Endothelial cell (in vitro differentiated cells): ENCODE measurements around the gene MAD2L1BP. TPM values are rescaled to one million over a fixed set of nuclear protein-coding genes. Genes with fewer than 3 reads are reported as not detected.

ENCODE experiments used
- DNase-seq: peaks from one replicate; pipeline ENCODE4 v3.0.0; 2021; ENCODE audit warnings: low spot score
- H3K27ac Mint-ChIP-seq: one replicate; pipeline ENCODE4 v1.8.0; 2021; ENCODE audit warnings: mixed read lengths, inconsistent platforms; ENCODE audit not compliant: unreplicated experiment
- H3K27me3 Mint-ChIP-seq: one replicate; pipeline ENCODE4 v1.8.0; 2021; ENCODE audit warnings: mild to moderate bottlenecking, moderate library complexity, mixed read lengths, inconsistent platforms; ENCODE audit not compliant: unreplicated experiment
- H3K36me3 Mint-ChIP-seq: one replicate; pipeline ENCODE4 v1.8.0; 2021; ENCODE audit warnings: mild to moderate bottlenecking, low read depth, mixed read lengths, inconsistent platforms; ENCODE audit not compliant: unreplicated experiment
- H3K4me1 Mint-ChIP-seq: one replicate; pipeline ENCODE4 v1.8.0; 2021; ENCODE audit warnings: mild to moderate bottlenecking, mixed read lengths, inconsistent platforms; ENCODE audit not compliant: unreplicated experiment
- H3K4me3 Mint-ChIP-seq: one replicate; pipeline ENCODE4 v1.8.0; 2021; ENCODE audit warnings: mild to moderate bottlenecking, mixed read lengths, inconsistent platforms; ENCODE audit not compliant: unreplicated experiment
- H3K9me3 Mint-ChIP-seq: one replicate; pipeline ENCODE4 v1.8.0; 2021; ENCODE audit warnings: mixed read lengths, inconsistent platforms; ENCODE audit not compliant: unreplicated experiment
- total RNA-seq: library from RNA; stranded (reverse); fragmentation: NEBNext Ultra II Directional; extraction: Animal tissue kit (Norgen Biotek cat#: 25700); gene quantifications from one replicate; pipeline ENCODE4 v1.2.1, GENCODE V29; 2021; ENCODE audit not compliant: unreplicated experiment
- TF ChIP-seq, protein P1 (sequence below): fragments of 200-600 bp; sonication (generic); IDR thresholded peaks from one replicate; pipeline ENCODE4 v1.5.0; 2021; ENCODE audit warnings: antibody characterized with exemption; ENCODE audit not compliant: unreplicated experiment

MAD2L1BP gene
- total RNA-seq, 1 donor from 2014 or later = 26.8 TPM

DNA sequence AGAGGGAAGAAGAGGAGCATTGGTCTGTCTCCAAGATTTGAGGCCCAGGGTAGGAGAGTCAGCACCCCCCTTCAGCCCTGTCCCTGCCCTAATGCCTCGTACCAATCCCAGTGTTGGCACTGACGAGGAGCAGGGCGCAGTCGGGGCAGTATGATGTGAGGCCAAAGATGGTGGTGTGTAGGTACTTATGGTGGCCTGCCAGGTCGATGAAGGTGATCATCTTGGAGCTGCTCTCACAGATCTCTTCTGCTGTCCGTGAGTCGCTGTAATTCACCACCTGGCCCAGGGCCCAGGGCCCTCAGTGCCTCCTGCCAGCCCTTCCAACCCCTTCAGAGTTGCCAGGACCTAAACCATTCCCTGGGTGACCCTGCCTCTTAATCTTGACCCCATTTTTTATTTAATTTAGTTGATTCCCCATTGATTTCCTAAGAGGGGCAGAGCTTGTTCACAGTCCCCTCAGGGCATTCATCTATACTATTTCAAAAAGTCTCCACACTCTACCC, 10.8 kb upstream of the MAD2L1BP start:
- no peaks in the 10 kb centered on the region for H3K9me3 Mint-ChIP-seq
- TF ChIP-seq, protein P1, sequence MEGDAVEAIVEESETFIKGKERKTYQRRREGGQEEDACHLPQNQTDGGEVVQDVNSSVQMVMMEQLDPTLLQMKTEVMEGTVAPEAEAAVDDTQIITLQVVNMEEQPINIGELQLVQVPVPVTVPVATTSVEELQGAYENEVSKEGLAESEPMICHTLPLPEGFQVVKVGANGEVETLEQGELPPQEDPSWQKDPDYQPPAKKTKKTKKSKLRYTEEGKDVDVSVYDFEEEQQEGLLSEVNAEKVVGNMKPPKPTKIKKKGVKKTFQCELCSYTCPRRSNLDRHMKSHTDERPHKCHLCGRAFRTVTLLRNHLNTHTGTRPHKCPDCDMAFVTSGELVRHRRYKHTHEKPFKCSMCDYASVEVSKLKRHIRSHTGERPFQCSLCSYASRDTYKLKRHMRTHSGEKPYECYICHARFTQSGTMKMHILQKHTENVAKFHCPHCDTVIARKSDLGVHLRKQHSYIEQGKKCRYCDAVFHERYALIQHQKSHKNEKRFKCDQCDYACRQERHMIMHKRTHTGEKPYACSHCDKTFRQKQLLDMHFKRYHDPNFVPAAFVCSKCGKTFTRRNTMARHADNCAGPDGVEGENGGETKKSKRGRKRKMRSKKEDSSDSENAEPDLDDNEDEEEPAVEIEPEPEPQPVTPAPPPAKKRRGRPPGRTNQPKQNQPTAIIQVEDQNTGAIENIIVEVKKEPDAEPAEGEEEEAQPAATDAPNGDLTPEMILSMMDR = no peak
- peaks cover 45% of the 10 kb centered on the region for H3K4me1 Mint-ChIP-seq
- H3K27ac Mint-ChIP-seq = no peak overlapping the region
- H3K4me3 Mint-ChIP-seq = no peak overlapping the region
- peaks cover 50% of the 10 kb centered on the region for H3K36me3 Mint-ChIP-seq
- peaks cover 10% of the 10 kb centered on the region for H3K27me3 Mint-ChIP-seq
- no peak for DNase-seq

DNA sequence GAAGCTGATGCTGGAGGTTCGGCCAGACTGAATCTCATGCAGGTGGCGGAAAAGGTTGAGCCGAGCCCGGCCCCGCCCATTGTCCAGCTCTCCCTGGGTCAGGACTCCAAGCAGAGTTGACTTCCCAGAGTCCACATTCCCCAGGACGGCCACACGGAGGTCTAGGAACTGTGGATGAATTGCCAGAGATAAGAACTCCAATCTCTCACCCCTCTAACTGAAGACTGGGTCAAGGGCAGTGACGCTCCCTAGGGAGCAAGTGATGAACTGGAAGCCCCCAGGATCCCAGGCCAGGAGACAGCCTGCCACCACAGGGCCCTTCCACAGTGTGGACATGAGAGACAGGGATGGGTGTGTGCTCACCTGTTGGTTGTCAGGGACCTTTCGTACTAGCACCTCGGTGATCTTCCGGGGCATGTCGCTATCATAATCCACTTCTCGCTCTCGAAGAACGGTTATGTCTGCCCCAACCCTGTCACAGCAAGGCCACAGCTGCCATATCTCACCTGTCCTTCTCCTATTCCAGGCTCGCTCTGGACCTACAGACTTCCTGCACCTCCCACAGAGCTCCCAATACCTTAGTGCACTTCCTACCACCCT, 10.1 kb upstream of the MAD2L1BP start:
- H3K4me3 Mint-ChIP-seq = no peak overlapping the region
- peaks cover 49% of the 10 kb centered on the region for H3K36me3 Mint-ChIP-seq
- H3K27me3 Mint-ChIP-seq = peaks cover 16% of the 10 kb centered on the region
- H3K27ac Mint-ChIP-seq = peak overlapping the region; percentile 48
- TF ChIP-seq, protein P1 = no peak
- H3K9me3 Mint-ChIP-seq = no peaks in the 10 kb centered on the region
- DNase-seq = no peak
- peaks cover 44% of the 10 kb centered on the region for H3K4me1 Mint-ChIP-seq

DNA sequence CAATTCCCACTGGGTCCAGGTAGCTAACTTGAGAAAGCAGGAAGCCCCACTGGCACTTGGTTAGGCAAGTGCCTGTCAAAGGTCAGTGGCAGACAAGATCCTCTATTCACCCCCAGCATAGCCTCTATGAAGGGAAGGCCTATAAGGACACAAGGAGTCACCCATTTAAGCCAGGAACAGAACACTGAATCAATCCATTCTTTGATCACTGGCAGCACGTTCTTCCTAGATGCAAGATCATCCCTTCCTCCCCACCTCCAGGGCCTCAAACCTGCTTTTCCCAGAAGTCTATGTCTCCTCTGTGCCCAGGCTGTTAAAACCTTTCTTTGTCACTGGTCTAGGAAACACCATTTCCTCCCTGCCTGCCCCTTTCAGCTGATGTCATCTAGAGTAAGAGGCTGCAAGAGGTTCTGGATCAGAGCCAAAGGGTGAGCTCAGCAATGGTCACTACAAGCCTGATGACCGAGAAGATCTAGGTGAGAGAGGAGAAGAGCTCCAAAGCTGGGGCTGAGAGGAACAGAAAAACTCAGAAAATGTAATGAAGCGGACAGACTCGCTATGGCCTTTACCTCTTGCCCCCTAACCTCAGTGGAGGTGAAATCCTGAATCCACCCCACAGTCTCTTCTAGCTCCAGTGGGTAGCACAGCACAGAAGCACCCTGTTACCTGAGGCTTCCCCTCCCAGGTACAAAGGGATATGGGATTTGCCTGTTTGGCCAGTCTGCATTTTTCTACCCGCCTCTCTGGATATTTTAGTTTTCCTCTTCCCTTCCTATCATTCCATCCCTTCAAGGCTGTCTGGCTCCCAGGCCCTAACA, 8.4 kb upstream of the MAD2L1BP start:
- Mint-ChIP-seq H3K27ac (peak overlapping the region; percentile 98), H3K4me3 (peak overlapping the region; percentile 98), H3K36me3 (peaks cover 36% of the 10 kb centered on the region), H3K9me3 (no peaks in the 10 kb centered on the region), H3K4me1 (peaks cover 32% of the 10 kb centered on the region), H3K27me3 (peaks cover 17% of the 10 kb centered on the region)
- TF ChIP-seq, protein P1 = no peak
- peak; percentile 35 for DNase-seq

DNA sequence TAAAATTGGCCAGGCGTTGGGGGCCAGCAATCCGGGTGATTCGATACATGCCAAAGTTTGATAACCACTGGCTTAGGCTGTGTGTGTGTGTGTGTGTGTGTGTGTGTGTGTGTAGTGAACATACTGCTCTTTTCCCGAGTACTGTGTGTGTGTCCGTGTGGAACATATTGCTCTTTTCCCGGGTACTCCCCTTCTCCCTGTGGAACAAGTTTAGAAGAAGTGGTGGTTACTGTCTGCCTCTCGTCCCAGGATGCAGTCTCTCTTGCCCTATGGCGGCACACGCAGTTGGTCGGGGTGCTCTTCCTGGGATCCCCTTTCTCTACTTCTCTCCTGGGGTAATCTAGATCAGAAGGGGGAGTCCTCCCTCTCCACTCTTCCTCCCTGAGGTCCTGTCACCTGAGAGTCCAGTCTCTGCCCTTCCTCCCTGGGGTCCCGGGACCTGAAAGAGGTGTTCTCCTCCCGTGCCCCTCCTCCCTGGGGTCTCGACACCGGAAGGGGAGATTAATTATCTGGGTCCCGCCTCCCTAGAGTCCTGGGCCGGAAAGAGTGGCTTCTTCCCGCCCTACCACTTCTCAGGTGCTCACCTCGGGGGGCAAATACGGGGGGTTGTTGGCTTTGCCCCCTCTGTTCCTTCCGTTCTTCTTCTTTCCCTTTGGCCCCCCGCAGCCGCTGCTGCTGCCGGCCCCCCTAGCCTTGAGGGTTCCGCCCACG, 7.1 kb upstream of the MAD2L1BP start:
- Mint-ChIP-seq H3K9me3 (no peaks in the 10 kb centered on the region), H3K36me3 (peaks cover 25% of the 10 kb centered on the region), H3K4me1 (peaks cover 26% of the 10 kb centered on the region), H3K27me3 (peaks cover 17% of the 10 kb centered on the region), H3K27ac (peak overlapping the region; percentile 88), H3K4me3 (peak overlapping the region; percentile 98)
- peak; percentile 41 for DNase-seq
- TF ChIP-seq, protein P1 = no peak
